Loucy (cell line): ENCODE results near the gene APBB2.

Source experiments
- CTCF ChIP-seq: fragments of 200-600 bp; sonication (generic); conservative IDR thresholded peaks from 2 replicates; pipeline ENCODE4 v1.5.1; 2014; ENCODE audit warnings: mild to moderate bottlenecking, antibody characterized with exemption, low read length
- EZH2phosphoT487 ChIP-seq: fragments of 200-600 bp; IDR thresholded peaks from 2 replicates; pipeline ENCODE4 v1.6.1; 2018; ENCODE audit warnings: antibody characterized with exemption, mild to moderate bottlenecking, moderate library complexity, borderline replicate concordance

DNA sequence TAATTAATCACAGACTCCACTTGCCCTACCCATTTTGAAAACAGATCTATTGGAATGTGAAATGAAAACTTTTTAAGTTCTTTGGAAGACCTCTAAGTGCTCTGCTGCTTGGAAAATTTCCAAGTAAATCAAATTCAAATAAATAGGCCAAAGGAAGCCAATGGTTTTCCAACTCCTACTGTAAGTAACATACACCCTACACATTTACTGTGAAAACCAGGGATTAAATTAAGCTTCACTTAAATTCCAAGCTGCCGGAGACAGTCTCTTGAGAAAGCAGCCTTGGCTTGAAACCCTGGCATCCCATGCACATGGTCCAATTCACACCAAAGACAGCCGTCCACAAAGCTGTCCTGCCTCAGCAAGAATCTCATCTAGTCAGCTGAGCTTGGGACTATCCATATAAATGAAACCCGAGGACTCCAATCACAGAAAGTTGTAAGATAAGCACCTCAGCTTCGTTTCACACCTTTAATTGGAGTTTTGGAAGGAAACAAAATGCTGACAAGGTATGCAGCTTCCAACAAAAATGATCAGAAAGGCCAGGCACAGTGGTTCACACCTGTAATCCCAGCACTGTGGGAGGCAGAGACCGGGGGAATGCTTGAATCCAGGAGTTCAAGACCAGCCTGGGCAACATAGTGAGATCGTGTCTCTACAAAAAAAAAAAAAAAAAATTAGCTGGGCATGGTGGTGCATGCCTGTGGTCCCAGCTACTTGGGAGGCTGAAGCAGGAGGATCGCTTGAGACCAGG is 88.6 kb downstream of the APBB2 start:
- TF ChIP-seq CTCF (no peak), EZH2phosphoT487 (no peak)
